NCI-H526 (cell line): ENCODE data around the gene MUC5B.

ENCODE experiments used
- DNase-seq, 2 experiments: peaks; one replicate each; lab custom pipeline; 2025; lab: John Stamatoyannopoulos, UW

MUC5B gene

GRCh38 chr11:1267441-1268100, 44.7 kb downstream of the MUC5B start:
- no peak for DNase-seq

- DNase-seq, result no peak
Observed at GRCh38 chr11:1269957-1270356, 47.1 kb downstream of the MUC5B start.

- no peak for DNase-seq
Observed at GRCh38 chr11:1270476-1270875, 47.6 kb downstream of the MUC5B start.

GRCh38 chr11:1271002-1271401, 48.1 kb downstream of the MUC5B start:
- DNase-seq, result no peak

GRCh38 chr11:1271406-1271805, 48.5 kb downstream of the MUC5B start:
- no peak for DNase-seq

- DNase-seq, result no peak
Observed at GRCh38 chr11:1271927-1272326, 49.1 kb downstream of the MUC5B start.

- no peak for DNase-seq
Observed at GRCh38 chr11:1272531-1272930, 49.7 kb downstream of the MUC5B start.

- DNase-seq, result no peak
Observed at GRCh38 chr11:1274501-1274900, 51.6 kb downstream of the MUC5B start.

GRCh38 chr11:1275021-1275420, 52.2 kb downstream of the MUC5B start:
- DNase-seq, result no peak

- DNase-seq, result no peak
Observed at GRCh38 chr11:1276041-1276790, 53.4 kb downstream of the MUC5B start.

GRCh38 chr11:1276866-1277615, 54.2 kb downstream of the MUC5B start:
- DNase-seq, result no peak

- no peak for DNase-seq
Observed at GRCh38 chr11:1277936-1278512, 55.2 kb downstream of the MUC5B start.

- DNase-seq, result no peak
Observed at GRCh38 chr11:1278766-1279673, 56.2 kb downstream of the MUC5B start.

GRCh38 chr11:1279674-1280055, 56.8 kb downstream of the MUC5B start:
- DNase-seq, result no peak

GRCh38 chr11:1280116-1281035, 57.5 kb downstream of the MUC5B start:
- DNase-seq, result no peak

GRCh38 chr11:1281326-1281973, 58.6 kb downstream of the MUC5B start:
- DNase-seq, result no peak

- DNase-seq, result no peak
Observed at GRCh38 chr11:1281974-1282365, 59.1 kb downstream of the MUC5B start.

- DNase-seq, result no peak
Observed at GRCh38 chr11:1283091-1283511, 60.2 kb downstream of the MUC5B start.

GRCh38 chr11:1283906-1284305, 61.0 kb downstream of the MUC5B start:
- no peak for DNase-seq

- DNase-seq, result no peak
Observed at GRCh38 chr11:1285316-1285744, 62.5 kb downstream of the MUC5B start.
